SK-N-SH (cell line): Measurements from ENCODE around the gene GGTLC2. TPM values are rescaled to one million over a fixed set of nuclear protein-coding genes. Genes with fewer than 3 reads are reported as not detected.
"Not testable (repeated sequence)": the region's sequence is repeated elsewhere in the genome, so short reads cannot be mapped to it uniquely, and the experiment has no call there.

Experiments used
- CTCF ChIA-PET: fragments of 300-600, 350-600 bp; formaldehyde crosslinking; extraction: SDS; loops from one replicate; lab custom pipeline; 2021; lab: Yijun Ruan, JAX
- POLR2A ChIA-PET: fragments of 350-600 bp; sonication (Branson Sonifier 250); formaldehyde crosslinking; extraction: SDS; loops from one replicate; lab custom pipeline; 2020; ENCODE audit warnings: antibody characterized with exemption, inconsistent platforms; lab: Yijun Ruan, JAX
- DNase-seq: peaks from one replicate; pipeline ENCODE4 v3.0.0; 2012
- H2AFZ ChIP-seq: fragments of 200-600 bp; sonication (generic); 2 replicates; pipeline ENCODE4 v1.8.1; 2016; ENCODE audit warnings: antibody characterized with exemption, mild to moderate bottlenecking, low read depth
- H3F3A ChIP-seq: fragments of 200-600 bp; sonication (generic); replicated peaks from 2 replicates; pipeline ENCODE3; 2016; ENCODE audit warnings: antibody characterized with exemption, mild to moderate bottlenecking; ENCODE audit not compliant: insufficient read depth
- H3K27ac ChIP-seq, 2 experiments: fragments of 200-500 bp in 1 of 2; fragments of 200-600 bp in 1 of 2; sonication (Bioruptor generic) in 1 of 2; sonication (generic), shearing (Covaris generic) in 1 of 2; 2 replicates each; pipeline versions ENCODE4 v1.5.1 to v1.6.1; 2014 to 2016; ENCODE audit warnings: low read depth in 2 of 2, inconsistent platforms in 1 of 2, low read length in 1 of 2, mild to moderate bottlenecking in 1 of 2, mixed read lengths in 1 of 2
- H3K27me3 ChIP-seq: fragments of 200-600 bp; sonication (generic), shearing (Covaris generic); 2 replicates; pipeline ENCODE4 v1.6.1; 2016; ENCODE audit warnings: mixed run types; ENCODE audit not compliant: insufficient read depth
- H3K36me3 ChIP-seq, 2 experiments: fragments of 200-500 bp in 1 of 2; fragments of 200-600 bp in 1 of 2; sonication (Bioruptor generic) in 1 of 2; sonication (generic) in 1 of 2; replicated peaks in 1 of 2; 2 replicates each; pipeline versions ENCODE3 to v1.5.1; 2014 to 2016; ENCODE audit warnings: low read length in 1 of 2, mild to moderate bottlenecking in 1 of 2; ENCODE audit not compliant: insufficient read depth in 2 of 2, control insufficient read depth in 1 of 2
- H3K4me1 ChIP-seq, 2 experiments: fragments of 200-500 bp in 1 of 2; fragments of 200-600 bp in 1 of 2; sonication (Bioruptor generic) in 1 of 2; sonication (generic), shearing (Covaris generic) in 1 of 2; 2 replicates each; pipeline versions ENCODE4 v1.5.1 to v1.6.1; 2014 to 2016; ENCODE audit warnings: low read depth in 1 of 2, low read length in 1 of 2, mixed run types in 1 of 2; ENCODE audit not compliant: insufficient read depth in 2 of 2, control insufficient read depth in 1 of 2
- H3K4me2 ChIP-seq: fragments of 200-600 bp; sonication (generic), shearing (Covaris generic); 2 replicates; pipeline ENCODE4 v1.6.1; 2017; ENCODE audit warnings: mixed run types
- H3K4me3 ChIP-seq, 2 experiments: fragments of 200-500 bp in 1 of 2; fragments of 200-600 bp in 1 of 2; sonication (Bioruptor generic) in 1 of 2; sonication (generic), shearing (Covaris generic) in 1 of 2; 2 replicates each; pipeline versions ENCODE4 v1.5.1 to v1.8.1; 2014 to 2016; ENCODE audit warnings: low read depth in 2 of 2, inconsistent platforms in 1 of 2, low read length in 1 of 2, mild to moderate bottlenecking in 1 of 2, mixed read lengths in 1 of 2, moderate library complexity in 1 of 2
- H3K79me2 ChIP-seq: fragments of 200-600 bp; sonication (generic); 2 replicates; pipeline ENCODE4 v1.8.1; 2017; ENCODE audit warnings: mild to moderate bottlenecking; ENCODE audit not compliant: insufficient read depth
- H3K9ac ChIP-seq: fragments of 200-600 bp; sonication (generic); 2 replicates; pipeline ENCODE4 v1.6.1; 2017; ENCODE audit warnings: mixed run types
- H3K9me2 ChIP-seq: fragments of 200-600 bp; sonication (generic); 2 replicates; pipeline ENCODE4 v1.6.1; 2017; ENCODE audit warnings: mixed run types
- H3K9me3 ChIP-seq: fragments of 200-600 bp; sonication (generic); 2 replicates; pipeline ENCODE4 v1.6.1; 2017; ENCODE audit warnings: mixed run types, mild to moderate bottlenecking, moderate library complexity
- H4K20me1 ChIP-seq: fragments of 200-600 bp; sonication (generic); 2 replicates; pipeline ENCODE4 v1.6.1; 2017; ENCODE audit warnings: mild to moderate bottlenecking, mixed run types; ENCODE audit not compliant: insufficient read depth
- CTCF ChIP-seq: fragments of 200-600 bp; sonication (generic); IDR thresholded peaks from 2 replicates; pipeline ENCODE4 v1.6.1; 2017; ENCODE audit warnings: antibody characterized with exemption, mild to moderate bottlenecking, moderate library complexity
- SMC3 ChIP-seq: IDR thresholded peaks from 2 replicates; pipeline ENCODE4 v1.6.1; 2012; ENCODE audit warnings: low read depth, low read length, improper control_type of control experiment
- WGBS: methylation state at CpG from one replicate; pipeline ENCODE4 v1.1.6; 2017; ENCODE audit warnings: low lambda C conversion rate; 5-methylcytosine and 5-hydroxymethylcytosine counted together
- polyA plus RNA-seq, 3 experiments: library from polyadenylated mRNA; depleted of rRNA; stranded (reverse); fragments of >200 nt; gene quantifications; 2 replicates each; pipeline ENCODE4 v1.2.3, GENCODE V29; 2012

GGTLC2 gene
- polyA plus RNA-seq, 1 of the 3 experiments (the other 2 are of a cell fraction): not detected

- H4K20me1 ChIP-seq, H3K4me2 ChIP-seq, POLR2A ChIA-PET, H3K4me3 ChIP-seq, H3K9me3 ChIP-seq, H3K9me2 ChIP-seq, H3K27ac ChIP-seq, H3K4me1 ChIP-seq, H3K27me3 ChIP-seq, CTCF ChIA-PET, DNase-seq, H2AFZ ChIP-seq, H3K36me3 ChIP-seq, H3K79me2 ChIP-seq, H3F3A ChIP-seq, H3K9ac ChIP-seq: not testable (repeated sequence)
- WGBS: 72% methylated on average over 9 of the region's 14 CpGs
These were observed 10.9 kb upstream of the GGTLC2 start for GRCh38 chr22:22633533-22633932.

- H3K4me3 ChIP-seq, H3K36me3 ChIP-seq, H3K9me3 ChIP-seq, POLR2A ChIA-PET, H3K79me2 ChIP-seq, H4K20me1 ChIP-seq, H2AFZ ChIP-seq, H3K4me2 ChIP-seq, H3K4me1 ChIP-seq, H3F3A ChIP-seq, CTCF ChIA-PET, H3K9me2 ChIP-seq, H3K9ac ChIP-seq, H3K27me3 ChIP-seq, DNase-seq, H3K27ac ChIP-seq: not testable (repeated sequence)
- TF ChIP-seq SMC3 (0 out of 2 replicates have a peak, but pooled peaks have one; percentile 13), CTCF (peak; percentile 26; the same call in 1 of the 2 replicates)
- WGBS: no CpG with 5 or more reads among the region's 7 CpGs
These were observed 8.2 kb upstream of the GGTLC2 start for GRCh38 chr22:22636260-22636659.

- H4K20me1 ChIP-seq, H3K9ac ChIP-seq, H3K9me2 ChIP-seq, H3K36me3 ChIP-seq, H3K9me3 ChIP-seq, H3K27ac ChIP-seq, H2AFZ ChIP-seq, H3K79me2 ChIP-seq, POLR2A ChIA-PET, DNase-seq, H3K27me3 ChIP-seq, H3K4me3 ChIP-seq, H3F3A ChIP-seq, H3K4me1 ChIP-seq, CTCF ChIA-PET, H3K4me2 ChIP-seq: not testable (repeated sequence)
- WGBS: 17% methylated on average over 1 of the region's 17 CpGs
These were observed 6.1 kb upstream of the GGTLC2 start for GRCh38 chr22:22638313-22638712.

GRCh38 chr22:22642255-22642654, 2.2 kb upstream of the GGTLC2 start:
- DNase-seq, CTCF ChIA-PET, H3K9ac ChIP-seq, H3K79me2 ChIP-seq, H3K4me3 ChIP-seq, POLR2A ChIA-PET, H2AFZ ChIP-seq, H3K4me2 ChIP-seq, H3K4me1 ChIP-seq, H3K27me3 ChIP-seq, H3K9me3 ChIP-seq, H3K27ac ChIP-seq, H3F3A ChIP-seq, H3K36me3 ChIP-seq, H4K20me1 ChIP-seq, H3K9me2 ChIP-seq: not testable (repeated sequence)
- WGBS: 50% methylated on average over 2 of the region's 10 CpGs

GRCh38 chr22:22645969-22646368, 1.6 kb downstream of the GGTLC2 start:
- not testable (repeated sequence) for H3K4me2 ChIP-seq

More at GRCh38 chr22:22645969-22646368, 1.6 kb downstream of the GGTLC2 start:
- no CpG with 5 or more reads among the region's 4 CpGs for WGBS
- H3F3A ChIP-seq, H3K27me3 ChIP-seq, H3K36me3 ChIP-seq, H3K4me1 ChIP-seq, CTCF ChIA-PET, H2AFZ ChIP-seq, H4K20me1 ChIP-seq, H3K9me3 ChIP-seq, DNase-seq, H3K79me2 ChIP-seq, POLR2A ChIA-PET, H3K27ac ChIP-seq, H3K9me2 ChIP-seq, H3K4me3 ChIP-seq, H3K9ac ChIP-seq: not testable (repeated sequence)
